ENCODE measurements around the gene CUEDC1. TPM values are rescaled to one million over a fixed set of nuclear protein-coding genes. Genes with fewer than 3 reads are reported as not detected.

Gene CUEDC1
- total and polyA plus RNA-seq, 9 of the 15 experiments (the other 6 are each of a cell fraction or from before 2014, with no cell fraction given), result 0.20 to 4.1 (median 1.6) TPM; not detected in 1

- TF ChIP-seq, protein P1, sequence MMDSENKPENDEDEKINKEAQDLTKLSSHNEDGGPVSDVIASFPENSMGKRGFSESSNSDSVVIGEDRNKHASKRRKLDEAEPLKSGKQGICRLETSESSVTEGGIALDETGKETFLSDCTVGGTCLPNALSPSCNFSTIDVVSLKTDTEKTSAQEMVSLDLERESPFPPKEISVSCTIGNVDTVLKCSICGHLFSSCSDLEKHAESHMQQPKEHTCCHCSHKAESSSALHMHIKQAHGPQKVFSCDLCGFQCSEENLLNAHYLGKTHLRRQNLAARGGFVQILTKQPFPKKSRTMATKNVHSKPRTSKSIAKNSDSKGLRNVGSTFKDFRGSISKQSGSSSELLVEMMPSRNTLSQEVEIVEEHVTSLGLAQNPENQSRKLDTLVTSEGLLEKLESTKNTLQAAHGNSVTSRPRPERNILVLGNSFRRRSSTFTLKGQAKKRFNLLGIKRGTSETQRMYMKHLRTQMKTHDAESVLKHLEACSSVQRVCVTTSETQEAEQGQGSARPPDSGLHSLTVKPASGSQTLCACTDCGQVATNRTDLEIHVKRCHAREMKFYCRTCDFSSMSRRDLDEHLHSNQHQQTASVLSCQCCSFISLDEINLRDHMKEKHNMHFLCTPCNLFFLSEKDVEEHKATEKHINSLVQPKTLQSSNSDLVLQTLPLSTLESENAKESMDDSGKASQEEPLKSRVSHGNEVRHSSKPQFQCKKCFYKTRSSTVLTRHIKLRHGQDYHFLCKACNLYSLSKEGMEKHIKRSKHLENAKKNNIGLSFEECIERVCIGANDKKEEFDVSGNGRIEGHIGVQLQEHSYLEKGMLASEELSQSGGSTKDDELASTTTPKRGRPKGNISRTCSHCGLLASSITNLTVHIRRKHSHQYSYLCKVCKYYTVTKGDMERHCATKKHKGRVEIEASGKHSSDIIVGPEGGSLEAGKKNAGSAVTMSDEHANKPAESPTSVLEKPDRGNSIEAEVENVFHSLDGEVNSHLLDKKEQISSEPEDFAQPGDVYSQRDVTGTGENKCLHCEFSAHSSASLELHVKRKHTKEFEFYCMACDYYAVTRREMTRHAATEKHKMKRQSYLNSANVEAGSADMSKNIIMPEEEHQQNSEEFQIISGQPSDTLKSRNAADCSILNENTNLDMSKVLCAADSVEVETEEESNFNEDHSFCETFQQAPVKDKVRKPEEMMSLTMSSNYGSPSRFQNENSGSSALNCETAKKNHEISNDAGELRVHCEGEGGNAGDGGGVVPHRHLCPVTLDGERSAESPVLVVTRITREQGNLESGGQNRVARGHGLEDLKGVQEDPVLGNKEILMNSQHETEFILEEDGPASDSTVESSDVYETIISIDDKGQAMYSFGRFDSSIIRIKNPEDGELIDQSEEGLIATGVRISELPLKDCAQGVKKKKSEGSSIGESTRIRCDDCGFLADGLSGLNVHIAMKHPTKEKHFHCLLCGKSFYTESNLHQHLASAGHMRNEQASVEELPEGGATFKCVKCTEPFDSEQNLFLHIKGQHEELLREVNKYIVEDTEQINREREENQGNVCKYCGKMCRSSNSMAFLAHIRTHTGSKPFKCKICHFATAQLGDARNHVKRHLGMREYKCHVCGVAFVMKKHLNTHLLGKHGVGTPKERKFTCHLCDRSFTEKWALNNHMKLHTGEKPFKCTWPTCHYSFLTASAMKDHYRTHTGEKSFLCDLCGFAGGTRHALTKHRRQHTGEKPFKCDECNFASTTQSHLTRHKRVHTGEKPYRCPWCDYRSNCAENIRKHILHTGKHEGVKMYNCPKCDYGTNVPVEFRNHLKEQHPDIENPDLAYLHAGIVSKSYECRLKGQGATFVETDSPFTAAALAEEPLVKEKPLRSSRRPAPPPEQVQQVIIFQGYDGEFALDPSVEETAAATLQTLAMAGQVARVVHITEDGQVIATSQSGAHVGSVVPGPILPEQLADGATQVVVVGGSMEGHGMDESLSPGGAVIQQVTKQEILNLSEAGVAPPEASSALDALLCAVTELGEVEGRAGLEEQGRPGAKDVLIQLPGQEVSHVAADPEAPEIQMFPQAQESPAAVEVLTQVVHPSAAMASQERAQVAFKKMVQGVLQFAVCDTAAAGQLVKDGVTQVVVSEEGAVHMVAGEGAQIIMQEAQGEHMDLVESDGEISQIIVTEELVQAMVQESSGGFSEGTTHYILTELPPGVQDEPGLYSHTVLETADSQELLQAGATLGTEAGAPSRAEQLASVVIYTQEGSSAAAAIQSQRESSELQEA (IDR thresholded peaks at IDR 0.05; ENCODE audit: low read depth), result no peak
- TF ChIP-seq KAT7 (CRISPR knock-in tag; IDR thresholded peaks at IDR 0.05; ENCODE audit: borderline replicate concordance), result no peak
- no peak for TF ChIP-seq DIDO1 (tag; IDR thresholded peaks at IDR 0.05; ENCODE audit: low read depth)
- TF ChIP-seq, protein P2, sequence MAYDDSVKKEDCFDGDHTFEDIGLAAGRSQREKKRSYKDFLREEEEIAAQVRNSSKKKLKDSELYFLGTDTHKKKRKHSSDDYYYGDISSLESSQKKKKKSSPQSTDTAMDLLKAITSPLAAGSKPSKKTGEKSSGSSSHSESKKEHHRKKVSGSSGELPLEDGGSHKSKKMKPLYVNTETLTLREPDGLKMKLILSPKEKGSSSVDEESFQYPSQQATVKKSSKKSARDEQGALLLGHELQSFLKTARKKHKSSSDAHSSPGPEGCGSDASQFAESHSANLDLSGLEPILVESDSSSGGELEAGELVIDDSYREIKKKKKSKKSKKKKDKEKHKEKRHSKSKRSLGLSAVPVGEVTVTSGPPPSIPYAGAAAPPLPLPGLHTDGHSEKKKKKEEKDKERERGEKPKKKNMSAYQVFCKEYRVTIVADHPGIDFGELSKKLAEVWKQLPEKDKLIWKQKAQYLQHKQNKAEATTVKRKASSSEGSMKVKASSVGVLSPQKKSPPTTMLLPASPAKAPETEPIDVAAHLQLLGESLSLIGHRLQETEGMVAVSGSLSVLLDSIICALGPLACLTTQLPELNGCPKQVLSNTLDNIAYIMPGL (CRISPR knock-in tag; IDR thresholded peaks at IDR 0.05), result no peak
- no peak for TF ChIP-seq GTF2A2 (tag; IDR thresholded peaks at IDR 0.05)
Observed at GRCh38 chr17:57830880-57831279, 124.3 kb downstream of the CUEDC1 start (continued).
